ENCODE measurements around the gene GRIA2.

GRCh38 chr4:157405070-157405469 lies 184.5 kb downstream of the GRIA2 start:
- TF ChIP-seq CTCF (conservative IDR thresholded peaks at IDR 0.05; ENCODE audit: low read length), result no peak
- TF ChIP-seq EZH2phosphoT487 (IDR thresholded peaks at IDR 0.05; ENCODE audit: borderline replicate concordance, low read depth, low read length), result no peak
